ENCODE results near the gene BACE1.
"Not testable (repeated sequence)": the region's sequence is repeated elsewhere in the genome, so short reads cannot be mapped to it uniquely, and the experiment has no call there.

The BACE1 gene

GRCh38 chr11:117278347-117278746 lies 37.7 kb downstream of the BACE1 start:
- no peak for DNase-seq (ENCODE audit: low read depth in 1 of 2, low spot score in 1 of 2)

- no peak for DNase-seq (ENCODE audit: low read depth in 1 of 2, low spot score in 1 of 2)
These were observed 42.3 kb downstream of the BACE1 start for GRCh38 chr11:117273550-117274289.

- DNase-seq (ENCODE audit: low read depth in 1 of 2, low spot score in 1 of 2), result not testable (repeated sequence)
These were observed 43.9 kb downstream of the BACE1 start for GRCh38 chr11:117272175-117272574.

GRCh38 chr11:117271208-117271607 lies 44.8 kb downstream of the BACE1 start:
- no peak for DNase-seq (ENCODE audit: low read depth in 1 of 2, low spot score in 1 of 2)

- no peak for DNase-seq (ENCODE audit: low read depth in 1 of 2, low spot score in 1 of 2)
These were observed 46.2 kb downstream of the BACE1 start for GRCh38 chr11:117269856-117270255.

GRCh38 chr11:117265745-117266144 lies 50.3 kb downstream of the BACE1 start:
- DNase-seq (ENCODE audit: low read depth in 1 of 2, low spot score in 1 of 2), result no peak

GRCh38 chr11:117264624-117265323 lies 51.3 kb downstream of the BACE1 start:
- not testable (repeated sequence) for DNase-seq (ENCODE audit: low read depth in 1 of 2, low spot score in 1 of 2)

- no peak for DNase-seq (ENCODE audit: low read depth in 1 of 2, low spot score in 1 of 2)
These were observed 56.6 kb downstream of the BACE1 start for GRCh38 chr11:117259417-117259816.

GRCh38 chr11:117258576-117258975 lies 57.5 kb downstream of the BACE1 start:
- no peak for DNase-seq (ENCODE audit: low read depth in 1 of 2, low spot score in 1 of 2)

- no peak for DNase-seq (ENCODE audit: low read depth in 1 of 2, low spot score in 1 of 2)
These were observed 59.5 kb downstream of the BACE1 start for GRCh38 chr11:117256573-117256972.

GRCh38 chr11:117255966-117256365 lies 60.1 kb downstream of the BACE1 start:
- DNase-seq (ENCODE audit: low read depth in 1 of 2, low spot score in 1 of 2), result no peak

- DNase-seq (ENCODE audit: low read depth in 1 of 2, low spot score in 1 of 2), result no peak
These were observed 64.5 kb downstream of the BACE1 start for GRCh38 chr11:117251506-117251905.

GRCh38 chr11:117249571-117249970 lies 66.5 kb downstream of the BACE1 start:
- no peak for DNase-seq (ENCODE audit: low read depth in 1 of 2, low spot score in 1 of 2)

- DNase-seq (ENCODE audit: low read depth in 1 of 2, low spot score in 1 of 2), result no peak
These were observed 67.7 kb downstream of the BACE1 start for GRCh38 chr11:117248341-117248740.

GRCh38 chr11:117239295-117239694 lies 76.8 kb downstream of the BACE1 start:
- DNase-seq (ENCODE audit: low read depth in 1 of 2, low spot score in 1 of 2), result no peak

- DNase-seq (ENCODE audit: low read depth in 1 of 2, low spot score in 1 of 2), result no peak
These were observed 77.8 kb downstream of the BACE1 start for GRCh38 chr11:117238221-117238620.
